Measurements from ENCODE around the gene UGT1A8.

Gene UGT1A8

DNA sequence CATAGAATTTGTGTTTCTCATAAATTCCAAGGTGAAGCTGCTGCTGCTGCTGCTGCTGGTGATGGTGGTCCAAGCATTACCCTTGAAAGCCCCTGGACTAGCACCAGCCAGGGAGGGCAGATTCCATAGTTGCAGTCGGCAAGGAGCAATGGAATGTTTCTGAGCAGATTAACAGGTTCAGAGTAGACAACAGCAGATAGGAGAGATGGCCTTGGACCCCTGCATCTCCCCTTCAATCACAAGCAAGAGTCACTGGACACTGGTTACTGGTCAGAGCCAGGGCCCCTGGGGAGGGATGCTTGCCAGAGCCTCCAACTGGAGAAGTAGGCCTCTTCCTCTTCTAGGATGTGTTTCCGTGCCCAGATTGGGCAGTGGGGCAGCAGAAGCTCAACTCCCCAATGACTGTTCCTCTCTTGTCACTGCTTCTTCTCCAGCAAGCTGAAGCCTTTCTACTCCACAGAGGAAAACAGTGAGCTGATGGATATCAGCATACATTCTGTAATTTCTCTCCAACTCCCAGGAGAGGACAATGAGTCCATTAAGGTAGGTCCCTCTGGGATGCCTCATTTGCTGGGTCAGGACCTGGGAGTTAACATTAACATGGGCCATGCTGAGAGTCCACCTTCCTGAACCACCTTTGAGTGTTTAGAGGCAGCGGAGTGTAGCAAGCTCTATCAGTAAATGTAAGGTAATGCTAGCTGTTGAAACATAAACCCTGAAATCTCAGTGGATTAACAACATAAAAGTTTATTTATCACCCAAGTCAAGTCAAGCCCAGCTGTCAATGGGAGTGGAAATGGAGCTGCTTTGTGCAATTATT lies 196.0 kb downstream of the UGT1A8 start:
- Histone ChIP-seq H3K27me3 (replicated peaks; ENCODE audit: control insufficient read depth, insufficient read depth, low read length, poor library complexity, severe bottlenecking) (peaks cover 3% of the 10 kb centered on the region), H3K4me1 (ENCODE audit: control insufficient read depth, insufficient read depth, low read length, poor library complexity, severe bottlenecking) (no peaks in the 10 kb centered on the region), H3K36me3 (ENCODE audit: control insufficient read depth, insufficient read depth, low read length) (no peaks in the 10 kb centered on the region), H3K27ac (ENCODE audit: insufficient read depth, low read length, poor library complexity, severe bottlenecking) (no peak overlapping the region), H3K4me3 (ENCODE audit: insufficient read depth, low read depth, low read length, poor library complexity, severe bottlenecking) (no peak overlapping the region), H3K9me3 (ENCODE audit: control insufficient read depth, low read length) (no peaks in the 10 kb centered on the region)
- no peak for DNase-seq

DNA sequence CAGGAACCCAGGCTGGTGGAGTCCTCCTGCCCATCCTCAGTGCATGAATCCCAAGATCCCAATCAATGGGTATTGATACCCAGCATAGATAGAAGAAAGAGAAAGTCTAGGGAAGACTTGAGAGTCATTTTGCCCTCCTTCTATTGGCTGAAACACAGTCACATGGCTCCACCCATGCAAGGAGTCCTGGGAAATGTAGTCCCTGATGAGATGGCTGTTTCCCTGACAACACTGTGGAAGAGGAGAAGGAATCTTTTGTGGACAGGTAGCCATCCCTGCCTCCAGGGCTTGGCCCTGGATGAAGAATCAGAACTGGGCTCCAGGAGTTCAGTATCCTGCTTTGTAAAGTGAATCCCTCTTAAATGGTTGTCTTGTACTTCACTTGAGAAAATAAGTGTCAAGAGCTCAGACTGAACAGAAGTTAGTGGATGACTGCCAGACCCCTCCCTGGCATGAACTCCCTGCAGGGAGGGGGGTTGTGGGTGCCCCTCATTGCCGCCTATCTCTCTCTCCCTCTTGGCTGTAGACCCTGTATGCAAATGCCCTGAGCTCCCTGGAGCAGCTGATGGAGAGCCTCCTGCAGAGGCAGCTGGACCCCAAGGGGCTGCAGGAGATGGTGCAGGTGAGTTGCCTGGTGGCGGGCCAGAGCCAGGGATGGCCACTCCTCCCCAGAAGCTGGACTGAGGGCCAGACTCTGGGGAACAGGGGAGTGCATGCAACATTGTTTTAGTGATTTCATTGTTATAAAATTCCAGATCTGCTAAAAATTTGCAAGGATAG lies 196.8 kb downstream of the UGT1A8 start:
- DNase-seq, result no peak
- no peak overlapping the region for H3K4me3 ChIP-seq (ENCODE audit: insufficient read depth, low read depth, low read length, poor library complexity, severe bottlenecking)
- H3K36me3 ChIP-seq (ENCODE audit: control insufficient read depth, insufficient read depth, low read length), result no peaks in the 10 kb centered on the region
- no peaks in the 10 kb centered on the region for H3K9me3 ChIP-seq (ENCODE audit: control insufficient read depth, low read length)
- no peak overlapping the region for H3K27ac ChIP-seq (ENCODE audit: insufficient read depth, low read length, poor library complexity, severe bottlenecking)
- no peaks in the 10 kb centered on the region for H3K4me1 ChIP-seq (ENCODE audit: control insufficient read depth, insufficient read depth, low read length, poor library complexity, severe bottlenecking)
- peaks cover 3% of the 10 kb centered on the region for H3K27me3 ChIP-seq (replicated peaks; ENCODE audit: control insufficient read depth, insufficient read depth, low read length, poor library complexity, severe bottlenecking)

DNA sequence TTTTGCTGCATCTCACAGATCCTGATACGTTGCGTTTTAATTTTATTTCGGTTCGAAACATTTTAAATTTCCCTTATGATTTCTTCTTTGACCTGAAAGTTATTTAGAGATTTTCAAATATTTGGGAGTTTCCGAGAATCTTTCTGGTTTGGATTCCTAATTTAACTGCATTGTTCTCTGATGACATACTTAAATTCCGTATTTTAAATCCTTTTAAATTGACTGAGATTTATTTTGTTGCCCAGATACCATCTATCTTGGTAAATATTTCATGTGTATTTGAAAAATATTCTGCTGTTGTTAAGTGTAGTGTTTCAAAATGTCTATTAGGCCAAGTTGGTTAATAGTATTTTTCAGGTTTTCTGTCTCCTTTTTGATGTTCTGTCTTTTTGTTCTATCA lies 198.4 kb downstream of the UGT1A8 start:
- Histone ChIP-seq H3K27me3 (replicated peaks; ENCODE audit: control insufficient read depth, insufficient read depth, low read length, poor library complexity, severe bottlenecking) (no peaks in the 10 kb centered on the region), H3K9me3 (ENCODE audit: control insufficient read depth, low read length) (no peaks in the 10 kb centered on the region), H3K27ac (ENCODE audit: insufficient read depth, low read length, poor library complexity, severe bottlenecking) (no peak overlapping the region), H3K4me3 (ENCODE audit: insufficient read depth, low read depth, low read length, poor library complexity, severe bottlenecking) (no peak overlapping the region), H3K36me3 (ENCODE audit: control insufficient read depth, insufficient read depth, low read length) (no peaks in the 10 kb centered on the region), H3K4me1 (ENCODE audit: control insufficient read depth, insufficient read depth, low read length, poor library complexity, severe bottlenecking) (no peaks in the 10 kb centered on the region)
- no peak for DNase-seq

DNA sequence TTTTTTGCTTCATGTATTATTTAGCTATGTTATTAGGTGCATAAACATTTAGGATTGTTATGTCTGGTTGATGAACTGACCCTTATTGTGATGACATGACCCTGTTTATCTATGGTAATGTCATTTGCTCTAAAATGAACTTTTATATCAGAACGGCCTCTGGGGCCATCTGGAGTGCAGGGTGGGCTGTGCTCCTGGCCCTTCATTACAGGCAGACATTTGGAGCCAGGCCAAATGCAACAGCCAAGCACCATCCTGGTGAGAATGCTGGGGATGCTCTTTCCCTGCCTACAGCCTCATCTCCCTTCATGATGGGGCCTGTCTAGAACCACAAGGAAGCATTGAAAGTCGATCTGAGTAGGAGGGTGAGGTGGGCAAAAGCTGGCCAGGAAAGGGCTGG lies 198.9 kb downstream of the UGT1A8 start:
- no peaks in the 10 kb centered on the region for H3K27me3 ChIP-seq (replicated peaks; ENCODE audit: control insufficient read depth, insufficient read depth, low read length, poor library complexity, severe bottlenecking)

DNA sequence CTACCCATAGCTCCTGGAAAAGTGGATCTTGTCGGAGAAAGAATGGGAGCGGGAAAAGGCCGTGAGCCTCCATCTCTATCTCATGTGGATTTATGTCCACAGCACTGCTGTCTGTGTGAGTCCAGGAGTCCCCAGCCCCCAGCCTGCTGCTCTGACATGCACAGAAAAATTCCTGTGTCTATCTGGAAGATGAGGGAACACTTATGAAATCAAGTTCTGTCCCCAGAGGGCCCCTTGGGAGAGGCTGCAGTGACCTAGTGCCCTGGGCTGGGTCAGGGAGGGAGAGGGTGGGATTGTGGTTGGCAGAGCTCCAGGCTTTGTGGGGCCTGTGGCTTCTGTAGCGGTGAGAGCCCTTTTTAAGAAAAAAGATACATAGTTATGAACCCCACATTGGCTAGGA lies 199.3 kb downstream of the UGT1A8 start:
- Histone ChIP-seq H3K4me3 (ENCODE audit: insufficient read depth, low read depth, low read length, poor library complexity, severe bottlenecking) (no peak overlapping the region), H3K9me3 (ENCODE audit: control insufficient read depth, low read length) (no peaks in the 10 kb centered on the region), H3K36me3 (ENCODE audit: control insufficient read depth, insufficient read depth, low read length) (no peaks in the 10 kb centered on the region), H3K27me3 (replicated peaks; ENCODE audit: control insufficient read depth, insufficient read depth, low read length, poor library complexity, severe bottlenecking) (no peaks in the 10 kb centered on the region), H3K4me1 (ENCODE audit: control insufficient read depth, insufficient read depth, low read length, poor library complexity, severe bottlenecking) (no peaks in the 10 kb centered on the region), H3K27ac (ENCODE audit: insufficient read depth, low read length, poor library complexity, severe bottlenecking) (no peak overlapping the region)
- DNase-seq, result no peak

More for the DNA sequence above, 198.9 kb downstream of the UGT1A8 start:
- no peaks in the 10 kb centered on the region for H3K36me3 ChIP-seq (ENCODE audit: control insufficient read depth, insufficient read depth, low read length)
- H3K4me1 ChIP-seq (ENCODE audit: control insufficient read depth, insufficient read depth, low read length, poor library complexity, severe bottlenecking), result no peaks in the 10 kb centered on the region
- no peak overlapping the region for H3K27ac ChIP-seq (ENCODE audit: insufficient read depth, low read length, poor library complexity, severe bottlenecking)
- no peaks in the 10 kb centered on the region for H3K9me3 ChIP-seq (ENCODE audit: control insufficient read depth, low read length)
- no peak for DNase-seq
- H3K4me3 ChIP-seq (ENCODE audit: insufficient read depth, low read depth, low read length, poor library complexity, severe bottlenecking), result no peak overlapping the region

DNA sequence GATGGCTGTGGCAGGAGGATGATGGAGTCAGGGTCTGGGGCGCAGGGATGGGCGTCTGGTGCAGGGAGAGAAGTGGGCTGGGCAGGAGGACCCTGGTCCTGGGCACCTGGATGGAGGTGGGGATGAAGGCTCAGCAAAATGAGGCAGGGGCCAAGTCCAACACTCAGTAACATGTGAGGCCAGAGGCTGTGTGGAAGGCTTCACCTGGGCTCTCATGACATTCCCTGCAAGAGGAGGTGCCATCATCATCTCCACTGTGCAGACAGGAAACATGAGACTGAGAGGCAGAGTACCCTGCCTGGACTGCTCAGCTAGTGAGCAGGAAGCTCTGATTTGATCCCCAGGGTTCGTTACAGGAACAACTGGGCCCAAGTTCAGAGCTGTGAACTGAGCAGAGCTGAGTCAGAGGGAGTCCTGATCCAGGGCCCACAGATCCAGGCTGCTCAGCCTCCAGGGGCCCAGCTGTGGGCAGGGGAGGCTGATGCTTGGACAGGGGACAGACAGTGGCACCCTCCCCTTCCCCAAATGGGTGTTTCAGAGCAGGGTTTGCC lies 200.0 kb downstream of the UGT1A8 start:
- H3K4me3 ChIP-seq (ENCODE audit: insufficient read depth, low read depth, low read length, poor library complexity, severe bottlenecking), result no peak overlapping the region

DNA sequence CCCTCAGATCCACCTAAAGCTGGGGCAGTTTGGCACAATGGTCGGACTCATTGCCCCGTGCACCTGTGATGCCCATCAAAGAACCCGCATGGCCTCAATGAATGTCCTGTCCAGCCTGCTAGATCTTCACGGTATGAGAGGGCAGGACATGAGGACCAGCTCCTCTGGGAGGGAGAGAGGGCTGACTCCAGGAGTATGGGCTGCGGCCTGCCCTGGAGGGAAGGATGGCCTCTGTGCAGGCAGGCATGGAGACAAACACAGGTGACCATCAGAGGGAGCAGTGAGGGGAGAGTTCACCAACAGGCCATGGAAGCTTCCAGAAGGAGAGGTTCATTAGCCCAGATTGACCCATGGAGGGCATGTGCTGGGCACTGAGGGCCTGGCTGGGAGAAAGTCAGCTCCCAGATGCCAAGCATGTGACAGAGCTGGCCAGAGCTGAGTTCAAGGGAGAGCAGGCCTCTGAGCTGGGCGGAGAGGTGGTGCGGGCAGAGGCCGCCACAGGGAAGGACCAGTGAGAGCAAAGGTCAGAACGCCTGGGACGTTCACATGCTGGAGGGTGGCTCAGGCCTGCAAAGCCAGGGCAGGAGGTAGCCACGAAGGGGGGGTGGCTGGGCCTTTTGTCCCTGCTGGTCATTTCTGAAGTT lies 200.7 kb downstream of the UGT1A8 start:
- Histone ChIP-seq H3K36me3 (ENCODE audit: control insufficient read depth, insufficient read depth, low read length) (no peaks in the 10 kb centered on the region), H3K4me3 (ENCODE audit: insufficient read depth, low read depth, low read length, poor library complexity, severe bottlenecking) (no peak overlapping the region), H3K27me3 (replicated peaks; ENCODE audit: control insufficient read depth, insufficient read depth, low read length, poor library complexity, severe bottlenecking) (no peaks in the 10 kb centered on the region), H3K27ac (ENCODE audit: insufficient read depth, low read length, poor library complexity, severe bottlenecking) (no peak overlapping the region), H3K9me3 (ENCODE audit: control insufficient read depth, low read length) (no peaks in the 10 kb centered on the region), H3K4me1 (ENCODE audit: control insufficient read depth, insufficient read depth, low read length, poor library complexity, severe bottlenecking) (no peaks in the 10 kb centered on the region)
- no peak for DNase-seq

More for the DNA sequence above, 200.0 kb downstream of the UGT1A8 start:
- no peaks in the 10 kb centered on the region for H3K9me3 ChIP-seq (ENCODE audit: control insufficient read depth, low read length)
- H3K4me1 ChIP-seq (ENCODE audit: control insufficient read depth, insufficient read depth, low read length, poor library complexity, severe bottlenecking), result no peaks in the 10 kb centered on the region
- H3K27ac ChIP-seq (ENCODE audit: insufficient read depth, low read length, poor library complexity, severe bottlenecking), result no peak overlapping the region
- no peaks in the 10 kb centered on the region for H3K36me3 ChIP-seq (ENCODE audit: control insufficient read depth, insufficient read depth, low read length)
- no peak for DNase-seq
- H3K27me3 ChIP-seq (replicated peaks; ENCODE audit: control insufficient read depth, insufficient read depth, low read length, poor library complexity, severe bottlenecking), result no peaks in the 10 kb centered on the region

DNA sequence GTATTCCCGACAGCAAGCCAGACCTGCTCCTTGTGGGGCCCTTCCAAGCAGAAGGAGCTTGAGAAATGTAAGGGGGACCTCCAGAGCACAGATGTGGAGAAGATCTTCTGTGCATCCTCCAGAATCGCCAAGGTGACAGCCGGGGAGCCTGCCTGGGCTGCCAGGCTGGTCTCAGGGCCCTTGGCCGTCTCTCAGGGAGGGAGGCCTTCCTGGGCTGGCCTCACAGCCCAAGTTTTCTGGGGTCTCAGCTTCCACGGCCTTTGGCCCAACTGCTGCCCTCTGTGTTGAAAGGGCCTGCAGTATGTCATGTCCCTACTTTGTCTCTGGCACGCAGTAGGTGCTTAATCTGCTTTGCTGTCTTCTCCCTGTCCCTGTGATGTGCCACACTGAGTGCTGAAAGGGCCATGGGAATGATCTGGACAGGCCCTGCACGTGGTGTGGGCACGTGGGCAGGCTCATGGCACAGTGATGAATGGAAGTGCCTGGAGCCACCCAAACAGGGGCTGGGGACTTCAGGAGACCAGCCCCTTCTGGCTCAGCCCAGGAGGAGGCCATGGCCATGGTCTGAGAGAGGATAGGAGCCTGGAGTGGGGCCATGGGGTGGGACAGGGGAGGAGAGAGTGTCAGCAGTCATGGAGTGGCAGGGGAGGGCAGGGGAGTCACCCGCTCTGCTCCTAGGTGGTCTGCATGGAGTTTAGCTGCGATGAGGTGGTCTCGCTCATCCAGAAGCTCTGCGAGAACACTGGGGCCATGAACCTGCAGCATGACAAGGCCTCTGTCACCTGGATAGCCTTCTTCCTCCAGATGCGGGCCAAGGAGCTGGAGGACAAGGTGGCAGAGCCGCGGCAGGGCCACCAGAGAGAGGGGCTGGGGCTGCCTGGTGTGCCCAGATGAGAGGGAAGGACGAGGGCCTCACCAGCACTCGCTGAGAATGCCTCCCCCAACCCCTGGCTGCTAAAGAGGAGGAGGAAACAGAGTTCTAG lies 201.5 kb downstream of the UGT1A8 start:
- no peaks in the 10 kb centered on the region for H3K27me3 ChIP-seq (replicated peaks; ENCODE audit: control insufficient read depth, insufficient read depth, low read length, poor library complexity, severe bottlenecking)
- no peaks in the 10 kb centered on the region for H3K4me1 ChIP-seq (ENCODE audit: control insufficient read depth, insufficient read depth, low read length, poor library complexity, severe bottlenecking)
- H3K27ac ChIP-seq (ENCODE audit: insufficient read depth, low read length, poor library complexity, severe bottlenecking), result no peak overlapping the region
- H3K36me3 ChIP-seq (ENCODE audit: control insufficient read depth, insufficient read depth, low read length), result no peaks in the 10 kb centered on the region
- DNase-seq, result no peak
- H3K9me3 ChIP-seq (ENCODE audit: control insufficient read depth, low read length), result no peaks in the 10 kb centered on the region
- no peak overlapping the region for H3K4me3 ChIP-seq (ENCODE audit: insufficient read depth, low read depth, low read length, poor library complexity, severe bottlenecking)

Data from effector memory CD4-positive, alpha-beta T cell (primary cell).